ENCODE data around the gene SLC17A8.

DNA sequence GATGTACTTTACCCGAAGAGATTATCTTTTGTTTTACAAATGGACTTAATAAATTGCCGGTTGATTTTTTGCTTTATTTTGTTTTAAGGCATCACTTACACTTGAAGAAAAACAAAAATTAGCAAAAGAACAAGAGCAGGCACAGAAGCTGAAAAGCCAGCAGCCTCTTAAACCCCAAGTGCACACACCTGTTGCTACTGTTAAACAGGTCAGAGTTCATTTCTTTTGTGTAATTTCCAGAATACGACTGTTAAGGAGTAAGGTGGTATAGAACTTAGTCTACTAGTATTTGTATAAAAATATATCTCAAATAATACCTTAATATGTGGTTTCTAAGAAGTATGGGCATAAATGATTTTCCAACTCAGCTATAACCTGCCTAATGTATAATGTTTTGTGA lies 19.6 kb upstream of the SLC17A8 start:
- TF ChIP-seq FOXA1 (IDR thresholded peaks at IDR 0.05), result no peak
- TF ChIP-seq, protein P1, sequence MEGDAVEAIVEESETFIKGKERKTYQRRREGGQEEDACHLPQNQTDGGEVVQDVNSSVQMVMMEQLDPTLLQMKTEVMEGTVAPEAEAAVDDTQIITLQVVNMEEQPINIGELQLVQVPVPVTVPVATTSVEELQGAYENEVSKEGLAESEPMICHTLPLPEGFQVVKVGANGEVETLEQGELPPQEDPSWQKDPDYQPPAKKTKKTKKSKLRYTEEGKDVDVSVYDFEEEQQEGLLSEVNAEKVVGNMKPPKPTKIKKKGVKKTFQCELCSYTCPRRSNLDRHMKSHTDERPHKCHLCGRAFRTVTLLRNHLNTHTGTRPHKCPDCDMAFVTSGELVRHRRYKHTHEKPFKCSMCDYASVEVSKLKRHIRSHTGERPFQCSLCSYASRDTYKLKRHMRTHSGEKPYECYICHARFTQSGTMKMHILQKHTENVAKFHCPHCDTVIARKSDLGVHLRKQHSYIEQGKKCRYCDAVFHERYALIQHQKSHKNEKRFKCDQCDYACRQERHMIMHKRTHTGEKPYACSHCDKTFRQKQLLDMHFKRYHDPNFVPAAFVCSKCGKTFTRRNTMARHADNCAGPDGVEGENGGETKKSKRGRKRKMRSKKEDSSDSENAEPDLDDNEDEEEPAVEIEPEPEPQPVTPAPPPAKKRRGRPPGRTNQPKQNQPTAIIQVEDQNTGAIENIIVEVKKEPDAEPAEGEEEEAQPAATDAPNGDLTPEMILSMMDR (IDR thresholded peaks at IDR 0.05; ENCODE audit: low read depth, low read length, missing input control), result no peak
- TF ChIP-seq GABPA (IDR thresholded peaks at IDR 0.05 in 1 of 2, conservative IDR thresholded peaks at IDR 0.05 in 1 of 2), result no peak

Data from liver (tissue), 3 donors.